H9 (cell line): ENCODE data around the gene GARIN6. TPM values are rescaled to one million over a fixed set of nuclear protein-coding genes. Genes with fewer than 3 reads are reported as not detected.

Source experiments
- DNase-seq: peaks from one replicate; pipeline ENCODE4 v3.0.0-alpha.2; 2017
- H2AFZ ChIP-seq: one replicate; pipeline ENCODE4 v1.6.1; 2013; ENCODE audit warnings: mild to moderate bottlenecking, low read length, control low read depth, moderate library complexity
- H2AK5ac ChIP-seq: 2 replicates; pipeline ENCODE4 v1.6.1; 2013; ENCODE audit warnings: low read length, control low read depth, mixed read lengths; ENCODE audit not compliant: insufficient read length
- H2BK120ac ChIP-seq: one replicate; pipeline ENCODE4 v1.6.1; 2013; ENCODE audit warnings: low read depth, mild to moderate bottlenecking, low read length, control low read depth, inconsistent platforms; ENCODE audit not compliant: poor library complexity, severe bottlenecking
- H2BK12ac ChIP-seq: 2 replicates; pipeline ENCODE4 v1.6.1; 2013; ENCODE audit warnings: low read length, control low read depth, mixed read lengths, low read depth; ENCODE audit not compliant: insufficient read length
- H2BK15ac ChIP-seq: 2 replicates; pipeline ENCODE4 v1.6.1; 2013; ENCODE audit warnings: low read depth, low read length, control low read depth
- H2BK20ac ChIP-seq: one replicate; pipeline ENCODE4 v1.6.1; 2013; ENCODE audit warnings: low read depth, mild to moderate bottlenecking, low read length, control low read depth, inconsistent platforms; ENCODE audit not compliant: poor library complexity, severe bottlenecking
- H2BK5ac ChIP-seq: 2 replicates; pipeline ENCODE4 v1.6.1; 2013; ENCODE audit warnings: low read length, control low read depth, mixed read lengths; ENCODE audit not compliant: insufficient read length
- H3K14ac ChIP-seq: 2 replicates; pipeline ENCODE4 v1.6.1; 2013; ENCODE audit warnings: low read length, control low read depth; ENCODE audit not compliant: insufficient read depth
- H3K18ac ChIP-seq: 2 replicates; pipeline ENCODE4 v1.6.1; 2013; ENCODE audit warnings: low read depth, mild to moderate bottlenecking, mixed read lengths, low read length, control low read depth; ENCODE audit not compliant: insufficient read length
- H3K23ac ChIP-seq: 2 replicates; pipeline ENCODE4 v1.6.1; 2013; ENCODE audit warnings: low read length, control low read depth, mixed read lengths, low read depth; ENCODE audit not compliant: insufficient read length
- H3K23me2 ChIP-seq: 2 replicates; pipeline ENCODE4 v1.6.1; 2013; ENCODE audit warnings: low read depth, mild to moderate bottlenecking, mixed read lengths, low read length, control low read depth; ENCODE audit not compliant: insufficient read length, poor library complexity, severe bottlenecking
- H3K27ac ChIP-seq: 2 replicates; pipeline ENCODE4 v1.5.1; 2013; ENCODE audit warnings: low read length, control low read depth, mixed read lengths, low read depth; ENCODE audit not compliant: insufficient read length
- H3K27me3 ChIP-seq: 2 replicates; pipeline ENCODE4 v1.6.1; 2013; ENCODE audit warnings: low read length, control low read depth, inconsistent platforms; ENCODE audit not compliant: insufficient read depth
- H3K4ac ChIP-seq: 2 replicates; pipeline ENCODE4 v1.6.1; 2013; ENCODE audit warnings: low read depth, mild to moderate bottlenecking, control low read depth, inconsistent platforms, low read length, moderate library complexity
- H3K4me1 ChIP-seq: 2 replicates; pipeline ENCODE4 v1.6.1; 2013; ENCODE audit warnings: low read length, control low read depth, inconsistent platforms; ENCODE audit not compliant: insufficient read depth
- H3K4me2 ChIP-seq: 2 replicates; pipeline ENCODE4 v1.6.1; 2013; ENCODE audit warnings: low read length, control low read depth, mixed read lengths; ENCODE audit not compliant: insufficient read length, insufficient read depth
- H3K56ac ChIP-seq: 2 replicates; pipeline ENCODE4 v1.6.1; 2013; ENCODE audit warnings: low read depth, mild to moderate bottlenecking, mixed read lengths, low read length, control low read depth; ENCODE audit not compliant: insufficient read length
- H3K79me1 ChIP-seq: 2 replicates; pipeline ENCODE4 v1.6.1; 2013; ENCODE audit warnings: low read depth, mild to moderate bottlenecking, moderate library complexity, low read length, control low read depth, inconsistent platforms; ENCODE audit not compliant: insufficient read depth, poor library complexity, severe bottlenecking
- H3K79me2 ChIP-seq: 2 replicates; pipeline ENCODE4 v1.6.1; 2013; ENCODE audit warnings: low read length, control low read depth, inconsistent platforms; ENCODE audit not compliant: insufficient read depth
- H3K9ac ChIP-seq: 2 replicates; pipeline ENCODE4 v1.6.1; 2013; ENCODE audit warnings: low read length, control low read depth, mixed read lengths; ENCODE audit not compliant: insufficient read length; ENCODE audit errors: extremely low read depth
- H3K9me3 ChIP-seq: one replicate; pipeline ENCODE4 v1.6.1; 2013; ENCODE audit warnings: low read depth, low read length, inconsistent platforms; ENCODE audit not compliant: control insufficient read depth
- H3T11ph ChIP-seq: one replicate; pipeline ENCODE4 v1.6.1; 2013; ENCODE audit warnings: mild to moderate bottlenecking, low read length, control low read depth, inconsistent platforms
- H4K20me1 ChIP-seq: one replicate; pipeline ENCODE4 v1.6.1; 2013; ENCODE audit not compliant: control insufficient read depth, insufficient read length, insufficient read depth
- H4K5ac ChIP-seq: 2 replicates; pipeline ENCODE4 v1.6.1; 2013; ENCODE audit warnings: low read depth, mild to moderate bottlenecking, mixed read lengths, low read length, control low read depth; ENCODE audit not compliant: insufficient read length
- H4K8ac ChIP-seq: replicated peaks from 2 replicates; pipeline ENCODE4 v1.6.1; 2013; ENCODE audit warnings: low read length, control low read depth, mixed read lengths, low read depth; ENCODE audit not compliant: insufficient read length
- H4K91ac ChIP-seq: 2 replicates; pipeline ENCODE4 v1.6.1; 2013; ENCODE audit warnings: low read depth, mild to moderate bottlenecking, moderate library complexity, mixed read lengths, low read length, control low read depth; ENCODE audit not compliant: insufficient read length
- H3K27ac Mint-ChIP-seq, 3 experiments: 2 replicates in 2 of 3; 3 replicates in 1 of 3; pipeline ENCODE4 v1.8.0; 2020 to 2021; ENCODE audit warnings: mixed read lengths in 3 of 3, mild to moderate bottlenecking in 1 of 3, moderate library complexity in 1 of 3
- H3K27me3 Mint-ChIP-seq: 2 replicates; pipeline ENCODE4 v1.8.0; 2021; ENCODE audit warnings: low read depth, mild to moderate bottlenecking, moderate library complexity, mixed read lengths
- H3K36me3 Mint-ChIP-seq, 3 experiments: 2 replicates in 2 of 3; 3 replicates in 1 of 3; pipeline ENCODE4 v1.8.0; 2020 to 2021; ENCODE audit warnings: low read depth in 3 of 3, mixed read lengths in 3 of 3; ENCODE audit not compliant: insufficient read depth in 1 of 3
- H3K4me1 Mint-ChIP-seq, 2 experiments: 2 replicates each; pipeline ENCODE4 v1.8.0; 2020; ENCODE audit warnings: mixed read lengths in 2 of 2
- H3K4me3 Mint-ChIP-seq, 2 experiments: 2 replicates in 1 of 2; 3 replicates in 1 of 2; pipeline ENCODE4 v1.8.0; 2020 to 2021; ENCODE audit warnings: mild to moderate bottlenecking in 2 of 2, mixed read lengths in 2 of 2, moderate library complexity in 1 of 2
- H3K9me3 Mint-ChIP-seq, 2 experiments: 2 replicates in 1 of 2; 3 replicates in 1 of 2; pipeline ENCODE4 v1.8.0; 2020; ENCODE audit warnings: mild to moderate bottlenecking in 2 of 2, mixed read lengths in 2 of 2, moderate library complexity in 1 of 2
- CTCF ChIP-seq: fragments of 200-600 bp; sonication (generic); conservative IDR thresholded peaks from 3 replicates; pipeline ENCODE4 v1.8.0; 2021; ENCODE audit warnings: antibody characterized with exemption, mild to moderate bottlenecking
- WGBS: extraction: QIAGEN DNeasy Blood & Tissue Kit; methylation state at CpG from one replicate; pipeline ENCODE4 v1.1.7; 2013; ENCODE audit warnings: missing lambda C conversion rate, low lambda C conversion rate, mixed read lengths; ENCODE audit not compliant: insufficient read length; ENCODE audit errors: extremely low coverage; 5-methylcytosine and 5-hydroxymethylcytosine counted together
- total RNA-seq: library from RNA; stranded (reverse); gene quantifications from 2 replicates; pipeline ENCODE4 v1.2.1, GENCODE V29; 2021

Gene GARIN6
- total RNA-seq, 1 experiment from 2014 or later: not detected

GRCh38 chr12:99609455-99610181 lies 37.9 kb upstream of the GARIN6 start:
- WGBS: no CpG with 5 or more reads among the region's 7 CpGs
- Histone ChIP-seq H2BK12ac (no peak overlapping the region), H3K4ac (no peak overlapping the region), H3K27ac (no peak overlapping the region), H3T11ph (no peak overlapping the region), H3K9me3 (no peaks in the 10 kb centered on the region), H4K8ac (no peak overlapping the region), H2AFZ (no peak overlapping the region), H2AK5ac (no peak overlapping the region), H3K14ac (no peak overlapping the region), H4K91ac (no peak overlapping the region), H4K20me1 (no peaks in the 10 kb centered on the region), H3K4me1 (no peaks in the 10 kb centered on the region; the same call in 1 of the 2 replicates), H3K79me1 (no peaks in the 10 kb centered on the region), H3K4me2 (no peak overlapping the region), H4K5ac (no peak overlapping the region), H3K27me3 (no peaks in the 10 kb centered on the region), H3K18ac (no peak overlapping the region), H2BK15ac (no peak overlapping the region), H2BK120ac (no peak overlapping the region), H3K23ac (no peak overlapping the region), H2BK20ac (no peak overlapping the region), H3K23me2 (no peaks in the 10 kb centered on the region), H3K79me2 (no peaks in the 10 kb centered on the region), H3K9ac (no peak overlapping the region), H2BK5ac (no peak overlapping the region), H3K56ac (no peak overlapping the region)
- Mint-ChIP-seq H3K36me3 (no peaks in the 10 kb centered on the region), H3K27me3 (peaks cover 5% of the 10 kb centered on the region; the same call in 1 of the 2 replicates), H3K27ac (peak overlapping the region in 2 of 3 experiments; percentile 68 to 93; a peak in 3 of 7 replicates), H3K4me3 (peak overlapping the region; percentile 9 to 52; a peak in 2 of 5 replicates), H3K9me3 (no peaks in the 10 kb centered on the region; a peak in 1 of 5 replicates), H3K4me1 (peaks cover 22 to 34% of the 10 kb centered on the region in 2 experiments)
- TF ChIP-seq CTCF: no peak
- no peak for DNase-seq
